Omental fat pad (tissue), 4 donors: ENCODE measurements around the gene TSC22D2. TPM values are rescaled to one million over a fixed set of nuclear protein-coding genes. Genes with fewer than 3 reads are reported as not detected.

Experiments
- ATAC-seq: fragments of 150-250 bp; one replicate; pipeline ENCODE4 v1.9.1; 2016; ENCODE audit warnings: mild to moderate bottlenecking, moderate library complexity; ENCODE audit not compliant: low FRiP score
- DNase-seq: peaks from one replicate; pipeline ENCODE4 v3.0.0-alpha.2; 2019; ENCODE audit warnings: low spot score
- CTCF ChIP-seq, 3 donors: fragments of 450-650 bp; IDR thresholded peaks; one replicate each; pipeline ENCODE4 v1.5.1; 2016 to 2017; ENCODE audit warnings: antibody characterized with exemption in 3 of 3, mild to moderate bottlenecking in 3 of 3, moderate library complexity in 2 of 3
- total RNA-seq, 4 donors: library from RNA; depleted of rRNA; stranded (reverse); fragments of >200 nt; gene quantifications; one replicate each; pipeline ENCODE4 v1.1.0, GENCODE V29; 2016

TSC22D2 gene
- total RNA-seq, 4 donors from 2014 or later: 15.8 to 66.2 (median 22.9) TPM

GRCh38 chr3:150396491-150396890 lies 11.6 kb upstream of the TSC22D2 start:
- DNase-seq (no peak), ATAC-seq (no peak)
- TF ChIP-seq CTCF (IDR thresholded peaks at IDR 0.05): no peak

DNA sequence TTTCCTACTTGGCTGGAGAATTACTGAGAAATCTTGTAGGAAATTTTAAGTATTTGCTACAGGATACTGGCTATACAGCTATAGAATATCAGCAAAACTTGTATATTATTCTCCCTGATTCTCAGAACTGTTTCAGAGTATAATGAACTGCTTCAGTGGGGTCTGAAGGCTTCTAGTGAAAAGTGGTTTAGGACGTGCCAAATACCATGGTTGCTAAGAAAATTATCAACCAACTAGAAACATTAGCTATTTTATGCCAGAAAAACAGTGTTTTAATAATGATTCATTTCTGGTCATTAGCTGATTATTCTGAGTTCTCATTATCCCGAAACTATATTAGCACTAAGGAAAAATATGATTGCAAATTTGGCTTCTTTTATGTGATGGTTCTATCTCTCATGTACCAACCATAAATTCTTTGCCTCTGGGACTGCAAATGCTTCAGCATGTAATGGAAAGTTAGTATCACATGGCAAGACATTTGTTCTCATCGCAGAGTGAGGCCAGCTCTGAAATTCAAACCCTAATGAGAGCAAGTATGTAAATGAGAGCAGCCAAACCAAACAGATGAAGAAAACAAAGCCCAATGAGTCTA lies 11.0 kb upstream of the TSC22D2 start:
- DNase-seq: no peak

GRCh38 chr3:150399060-150399459 lies 9.0 kb upstream of the TSC22D2 start:
- no peak for TF ChIP-seq CTCF (IDR thresholded peaks at IDR 0.05)
- ATAC-seq (no peak), DNase-seq (no peak)

More for the DNA sequence above, 11.0 kb upstream of the TSC22D2 start:
- TF ChIP-seq CTCF (IDR thresholded peaks at IDR 0.05): no peak
- no peak for ATAC-seq

DNA sequence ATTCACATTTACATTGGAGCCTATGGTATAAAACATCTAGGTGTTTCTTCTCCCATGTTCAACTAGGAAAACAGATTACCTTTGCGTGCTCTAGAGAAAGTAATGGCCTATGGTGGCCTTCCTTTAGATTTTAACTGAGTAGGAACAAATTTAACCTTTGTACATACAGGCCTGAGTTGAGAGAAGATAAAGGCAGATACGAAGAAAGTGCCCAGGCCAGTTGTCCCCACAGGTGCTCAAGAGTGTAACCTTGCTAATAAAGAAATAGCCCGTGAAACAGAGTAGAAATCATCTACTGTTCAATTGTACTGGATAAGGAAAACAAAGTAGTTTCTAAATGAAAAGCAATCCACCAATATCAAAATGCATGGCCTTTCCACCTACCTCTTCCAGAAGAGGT lies 6.8 kb upstream of the TSC22D2 start:
- ATAC-seq (no peak), DNase-seq (no peak)
- no peak for TF ChIP-seq CTCF (IDR thresholded peaks at IDR 0.05)

- ATAC-seq (no peak), DNase-seq (no peak)
- no peak for TF ChIP-seq CTCF (IDR thresholded peaks at IDR 0.05)
Observed at GRCh38 chr3:150402217-150402616, 5.9 kb upstream of the TSC22D2 start.

- ATAC-seq: no peak
- TF ChIP-seq CTCF (IDR thresholded peaks at IDR 0.05): no peak
- DNase-seq: no peak
Observed at GRCh38 chr3:150404023-150404422, 4.1 kb upstream of the TSC22D2 start.

GRCh38 chr3:150407051-150407807 lies 869 bp upstream of the TSC22D2 start:
- TF ChIP-seq CTCF (IDR thresholded peaks at IDR 0.05): no peak
- peak; percentile 17 for ATAC-seq
- no peak for DNase-seq
